Measurements from ENCODE around the gene CD47.

DNA sequence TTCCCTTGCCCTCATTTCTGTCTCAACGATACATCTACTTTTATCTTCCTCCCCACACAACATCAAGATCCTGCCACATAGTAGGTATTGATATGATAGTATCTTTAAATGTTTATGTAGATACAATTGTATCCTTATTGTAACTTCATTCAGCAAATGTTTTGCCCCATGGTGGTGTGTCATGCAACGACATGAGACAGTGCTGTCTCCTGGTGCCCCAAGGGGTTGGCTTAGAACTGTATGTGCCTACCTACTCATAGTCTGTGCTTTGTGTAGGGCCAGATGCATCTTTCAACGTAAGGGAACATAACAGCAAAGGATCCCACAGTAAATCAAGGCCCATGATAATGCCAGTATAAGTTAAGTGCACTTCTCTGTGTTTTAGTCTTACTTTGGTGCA is 2.8 kb upstream of the CD47 start:
- no peak for TF ChIP-seq POLR2A (IDR thresholded peaks at IDR 0.05; ENCODE audit: low read depth, low read length)
- TF ChIP-seq TAF1 (IDR thresholded peaks at IDR 0.05; ENCODE audit: borderline replicate concordance, low read depth, low read length) = no peak

Data from GM12892 (cell line).